Measurements from ENCODE around the gene PPP6R3.

DNA sequence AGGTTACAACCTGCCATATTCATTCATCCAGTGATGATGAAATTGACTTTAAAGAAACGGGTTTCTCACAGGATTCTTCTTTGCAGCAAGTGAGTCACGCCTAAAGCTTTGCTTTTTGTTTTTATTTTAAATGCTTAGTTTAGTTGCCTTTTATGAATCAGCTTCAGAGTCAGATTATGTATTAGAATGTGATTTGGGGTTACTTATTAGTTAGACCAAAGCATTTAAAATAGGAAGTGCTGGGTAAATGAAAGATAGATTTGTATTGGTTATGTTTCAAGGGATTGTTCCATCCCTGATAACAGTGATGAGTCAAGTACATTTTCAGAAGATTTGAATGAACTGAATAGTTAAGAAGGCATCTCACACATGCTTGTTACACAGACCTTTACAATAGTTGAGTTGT lies 122.5 kb downstream of the PPP6R3 start:
- TF ChIP-seq POLR2A (IDR thresholded peaks at IDR 0.05), result no peak
- TF ChIP-seq, protein P1, sequence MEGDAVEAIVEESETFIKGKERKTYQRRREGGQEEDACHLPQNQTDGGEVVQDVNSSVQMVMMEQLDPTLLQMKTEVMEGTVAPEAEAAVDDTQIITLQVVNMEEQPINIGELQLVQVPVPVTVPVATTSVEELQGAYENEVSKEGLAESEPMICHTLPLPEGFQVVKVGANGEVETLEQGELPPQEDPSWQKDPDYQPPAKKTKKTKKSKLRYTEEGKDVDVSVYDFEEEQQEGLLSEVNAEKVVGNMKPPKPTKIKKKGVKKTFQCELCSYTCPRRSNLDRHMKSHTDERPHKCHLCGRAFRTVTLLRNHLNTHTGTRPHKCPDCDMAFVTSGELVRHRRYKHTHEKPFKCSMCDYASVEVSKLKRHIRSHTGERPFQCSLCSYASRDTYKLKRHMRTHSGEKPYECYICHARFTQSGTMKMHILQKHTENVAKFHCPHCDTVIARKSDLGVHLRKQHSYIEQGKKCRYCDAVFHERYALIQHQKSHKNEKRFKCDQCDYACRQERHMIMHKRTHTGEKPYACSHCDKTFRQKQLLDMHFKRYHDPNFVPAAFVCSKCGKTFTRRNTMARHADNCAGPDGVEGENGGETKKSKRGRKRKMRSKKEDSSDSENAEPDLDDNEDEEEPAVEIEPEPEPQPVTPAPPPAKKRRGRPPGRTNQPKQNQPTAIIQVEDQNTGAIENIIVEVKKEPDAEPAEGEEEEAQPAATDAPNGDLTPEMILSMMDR (IDR thresholded peaks at IDR 0.05), result no peak
